NB4 (cell line): ENCODE measurements around the gene ZNF618.

Experiments used
- DNase-seq: peaks from one replicate; pipeline ENCODE4 v3.0.0; 2010; ENCODE audit warnings: low read depth
- H3K4me3 ChIP-seq: one replicate; pipeline ENCODE4 v1.5.1; 2011; ENCODE audit warnings: mild to moderate bottlenecking, low read depth, low read length, moderate library complexity
- CTCF ChIP-seq: IDR thresholded peaks from one replicate; pipeline ENCODE4 v1.5.1; 2012; ENCODE audit warnings: low read depth, low read length
- MAX ChIP-seq: IDR thresholded peaks from 2 replicates; pipeline ENCODE4 v1.6.1; 2011; ENCODE audit warnings: low read depth, low read length
- MYC ChIP-seq: IDR thresholded peaks from 2 replicates; pipeline ENCODE4 v1.6.1; 2011; ENCODE audit warnings: low read depth, low read length
- POLR2A ChIP-seq: IDR thresholded peaks from 2 replicates; pipeline ENCODE4 v1.6.1; 2011; ENCODE audit warnings: mild to moderate bottlenecking; ENCODE audit not compliant: insufficient read length; ENCODE audit errors: extremely low read depth

Gene ZNF618

GRCh38 chr9:113885183-113886025 is 9.3 kb downstream of the ZNF618 start:
- TF ChIP-seq MYC = no peak
- TF ChIP-seq CTCF = no peak
- TF ChIP-seq POLR2A = no peak
- no peak for TF ChIP-seq MAX
- no peak overlapping the region for H3K4me3 ChIP-seq
- no peak for DNase-seq

GRCh38 chr9:113886026-113886369 is 9.9 kb downstream of the ZNF618 start:
- DNase-seq = no peak
- TF ChIP-seq POLR2A (no peak), MAX (no peak), CTCF (no peak), MYC (no peak)
- no peak overlapping the region for H3K4me3 ChIP-seq

- no peak for TF ChIP-seq CTCF
- no peak for TF ChIP-seq POLR2A
- no peak for TF ChIP-seq MYC
- TF ChIP-seq MAX = no peak
- H3K4me3 ChIP-seq = no peak overlapping the region
- DNase-seq = peak; percentile 20
Measured at GRCh38 chr9:113886466-113886865, 10.4 kb downstream of the ZNF618 start.

GRCh38 chr9:113886933-113887332 is 10.8 kb downstream of the ZNF618 start:
- no peak overlapping the region for H3K4me3 ChIP-seq
- DNase-seq = no peak
- TF ChIP-seq CTCF = no peak
- TF ChIP-seq MAX = no peak
- TF ChIP-seq POLR2A = no peak
- TF ChIP-seq MYC = no peak

- H3K4me3 ChIP-seq = no peak overlapping the region
- no peak for DNase-seq
- TF ChIP-seq CTCF (no peak), MYC (no peak), MAX (no peak)
Measured at GRCh38 chr9:113887436-113887835, 11.3 kb downstream of the ZNF618 start.
